ENCODE results near the gene RABGEF1. TPM values are rescaled to one million over a fixed set of nuclear protein-coding genes. Genes with fewer than 3 reads are reported as not detected.

Gene RABGEF1
- total RNA-seq, 4 donors from 2014 or later = 34.3 to 45.4 (median 37.1) TPM

DNA sequence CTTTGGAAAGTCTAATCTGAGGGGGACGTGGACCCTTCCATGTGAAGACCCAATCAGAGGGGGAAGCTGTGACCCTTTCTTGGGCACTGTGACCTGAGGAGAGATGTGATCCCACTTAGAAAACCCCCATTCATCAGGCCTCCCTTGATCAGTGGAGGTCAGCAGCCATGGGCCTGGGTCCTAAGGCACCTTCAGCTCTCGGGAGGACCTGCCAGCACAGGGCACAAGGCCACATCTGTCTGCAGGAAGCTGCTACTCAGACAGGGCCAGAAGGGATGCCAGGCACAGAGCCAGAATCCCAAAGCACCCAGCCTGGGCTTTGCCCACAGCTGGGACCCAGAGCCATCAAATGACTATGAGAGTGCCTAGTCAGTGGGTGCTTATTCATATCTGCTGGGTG, 14.7 kb upstream of the RABGEF1 start:
- H3K27me3 ChIP-seq = no peaks in the 10 kb centered on the region
- H3K27ac ChIP-seq (replicated peaks in 1 of 4) = no peak overlapping the region
- 100% methylated on average over 2 of the region's 2 CpGs for WGBS
- DNase-seq (ENCODE audit: extremely low spot score) = no peak
- H3K9me3 ChIP-seq = peaks cover 0 to 10% (median 5%) of the 10 kb centered on the region in 4 donors
- TF ChIP-seq POLR2AphosphoS5 (IDR thresholded peaks at IDR 0.05) = no peak
- no peak for TF ChIP-seq EP300 (IDR thresholded peaks at IDR 0.05)
- TF ChIP-seq, protein P1, sequence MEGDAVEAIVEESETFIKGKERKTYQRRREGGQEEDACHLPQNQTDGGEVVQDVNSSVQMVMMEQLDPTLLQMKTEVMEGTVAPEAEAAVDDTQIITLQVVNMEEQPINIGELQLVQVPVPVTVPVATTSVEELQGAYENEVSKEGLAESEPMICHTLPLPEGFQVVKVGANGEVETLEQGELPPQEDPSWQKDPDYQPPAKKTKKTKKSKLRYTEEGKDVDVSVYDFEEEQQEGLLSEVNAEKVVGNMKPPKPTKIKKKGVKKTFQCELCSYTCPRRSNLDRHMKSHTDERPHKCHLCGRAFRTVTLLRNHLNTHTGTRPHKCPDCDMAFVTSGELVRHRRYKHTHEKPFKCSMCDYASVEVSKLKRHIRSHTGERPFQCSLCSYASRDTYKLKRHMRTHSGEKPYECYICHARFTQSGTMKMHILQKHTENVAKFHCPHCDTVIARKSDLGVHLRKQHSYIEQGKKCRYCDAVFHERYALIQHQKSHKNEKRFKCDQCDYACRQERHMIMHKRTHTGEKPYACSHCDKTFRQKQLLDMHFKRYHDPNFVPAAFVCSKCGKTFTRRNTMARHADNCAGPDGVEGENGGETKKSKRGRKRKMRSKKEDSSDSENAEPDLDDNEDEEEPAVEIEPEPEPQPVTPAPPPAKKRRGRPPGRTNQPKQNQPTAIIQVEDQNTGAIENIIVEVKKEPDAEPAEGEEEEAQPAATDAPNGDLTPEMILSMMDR (IDR thresholded peaks at IDR 0.05) = no peak
- no peak for TF ChIP-seq POLR2A (IDR thresholded peaks at IDR 0.05; ENCODE audit: low read depth)
- H3K4me1 ChIP-seq = no peaks in the 10 kb centered on the region
- intact Hi-C loops (cut with DNase I) = no loop called here
- H3K36me3 ChIP-seq = peaks cover 0 to 46% (median 10%) of the 10 kb centered on the region in 4 donors
- H3K4me3 ChIP-seq = no peak overlapping the region

DNA sequence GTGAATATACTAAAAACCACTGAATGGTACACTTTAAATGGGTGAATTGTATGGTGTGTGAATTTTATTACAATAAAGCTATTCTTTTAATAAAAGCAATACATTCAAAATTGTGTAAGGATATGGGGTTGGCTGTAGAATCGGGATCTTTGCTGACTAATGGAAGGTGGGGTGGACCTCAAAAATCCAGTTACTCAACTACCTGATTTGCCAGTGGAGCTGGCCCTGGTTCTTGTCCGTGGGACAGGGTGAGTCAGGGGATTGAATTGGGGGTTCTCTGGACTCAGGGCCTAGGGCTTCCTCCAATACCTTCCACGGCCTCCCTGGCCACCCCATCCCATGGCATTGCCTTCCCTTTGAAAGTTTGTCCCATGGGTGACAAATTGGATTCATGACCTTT, 13.5 kb upstream of the RABGEF1 start:
- Histone ChIP-seq H3K27ac (replicated peaks in 1 of 4) (no peak overlapping the region), H3K4me1 (peaks cover 0 to 1% (median 0%) of the 10 kb centered on the region in 4 donors), H3K4me3 (no peak overlapping the region), H3K27me3 (no peaks in the 10 kb centered on the region), H3K9me3 (peaks cover 0 to 10% (median 5%) of the 10 kb centered on the region in 4 donors), H3K36me3 (peaks cover 0 to 36% (median 12%) of the 10 kb centered on the region in 4 donors)
- DNase-seq (ENCODE audit: extremely low spot score) = no peak
- 93% methylated on average over 3 of the region's 3 CpGs for WGBS
- intact Hi-C loops (cut with DNase I) = no loop called here
- TF ChIP-seq EP300 (IDR thresholded peaks at IDR 0.05) (no peak), POLR2AphosphoS5 (IDR thresholded peaks at IDR 0.05) (no peak), POLR2A (IDR thresholded peaks at IDR 0.05; ENCODE audit: low read depth) (no peak)
- TF ChIP-seq, protein P1 (IDR thresholded peaks at IDR 0.05) = no peak

DNA sequence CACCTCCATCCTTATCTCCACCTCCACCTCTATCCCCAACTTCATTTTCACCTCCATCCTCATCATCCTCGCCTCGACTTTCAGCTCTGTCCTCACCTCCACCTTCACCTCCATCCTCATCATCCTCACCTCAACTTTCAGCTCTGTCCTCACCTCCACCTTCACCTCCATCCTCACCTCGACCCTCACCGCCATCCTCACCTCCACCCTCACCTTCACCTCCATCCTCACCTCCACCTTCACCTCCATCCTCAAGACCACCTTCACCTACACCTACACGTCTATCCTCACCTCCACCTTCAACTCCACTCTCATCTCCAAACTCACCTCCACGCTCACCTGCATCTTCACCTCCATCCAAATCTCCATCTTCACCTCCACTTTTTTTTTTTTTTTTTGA, 12.0 kb upstream of the RABGEF1 start:
- intact Hi-C loops (cut with DNase I) = no loop called here
- Histone ChIP-seq H3K4me1 (peaks cover 0 to 3% (median 0%) of the 10 kb centered on the region in 4 donors), H3K36me3 (peaks cover 0 to 27% (median 12%) of the 10 kb centered on the region in 4 donors), H3K27me3 (no peaks in the 10 kb centered on the region), H3K4me3 (no peak overlapping the region), H3K9me3 (peaks cover 0 to 10% (median 5%) of the 10 kb centered on the region in 4 donors), H3K27ac (replicated peaks in 1 of 4) (no peak overlapping the region)
- 90% methylated on average over 6 of the region's 6 CpGs for WGBS
- TF ChIP-seq, protein P1 (IDR thresholded peaks at IDR 0.05) = no peak
- TF ChIP-seq EP300 (IDR thresholded peaks at IDR 0.05) = no peak
- no peak for TF ChIP-seq POLR2A (IDR thresholded peaks at IDR 0.05; ENCODE audit: low read depth)
- TF ChIP-seq POLR2AphosphoS5 (IDR thresholded peaks at IDR 0.05) = no peak
- DNase-seq (ENCODE audit: extremely low spot score) = no peak

DNA sequence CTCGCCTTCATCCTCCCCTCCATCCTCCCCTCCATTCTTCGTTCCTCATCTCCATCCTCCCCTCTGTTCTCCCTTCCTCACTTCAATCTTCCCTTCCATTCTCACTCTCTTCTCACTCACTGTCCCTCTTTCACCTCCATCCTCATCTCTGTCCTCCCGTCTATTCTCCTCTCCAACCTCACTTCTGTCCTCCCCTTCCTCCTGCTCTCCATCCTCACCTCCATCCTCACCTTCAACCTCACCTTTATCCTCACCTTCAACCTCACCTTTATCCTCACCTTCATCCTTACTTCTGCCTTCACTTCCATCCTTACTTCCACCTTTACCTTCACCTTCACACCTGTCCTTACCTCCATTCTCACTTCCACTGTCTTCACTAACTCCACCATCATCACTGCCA, 11.3 kb upstream of the RABGEF1 start:
- Histone ChIP-seq H3K36me3 (peaks cover 0 to 27% (median 12%) of the 10 kb centered on the region in 4 donors), H3K27me3 (no peaks in the 10 kb centered on the region), H3K4me3 (no peak overlapping the region), H3K9me3 (peaks cover 0 to 7% (median 3%) of the 10 kb centered on the region in 4 donors), H3K27ac (replicated peaks in 1 of 4) (no peak overlapping the region), H3K4me1 (peaks cover 0 to 3% (median 0%) of the 10 kb centered on the region in 4 donors)
- 99% methylated on average over 3 of the region's 3 CpGs for WGBS
- DNase-seq (ENCODE audit: extremely low spot score) = no peak
- TF ChIP-seq EP300 (IDR thresholded peaks at IDR 0.05) (no peak), POLR2AphosphoS5 (IDR thresholded peaks at IDR 0.05) (no peak), POLR2A (IDR thresholded peaks at IDR 0.05; ENCODE audit: low read depth) (no peak)
- TF ChIP-seq, protein P1 (IDR thresholded peaks at IDR 0.05) = no peak
- intact Hi-C loops (cut with DNase I) = no loop called here

DNA sequence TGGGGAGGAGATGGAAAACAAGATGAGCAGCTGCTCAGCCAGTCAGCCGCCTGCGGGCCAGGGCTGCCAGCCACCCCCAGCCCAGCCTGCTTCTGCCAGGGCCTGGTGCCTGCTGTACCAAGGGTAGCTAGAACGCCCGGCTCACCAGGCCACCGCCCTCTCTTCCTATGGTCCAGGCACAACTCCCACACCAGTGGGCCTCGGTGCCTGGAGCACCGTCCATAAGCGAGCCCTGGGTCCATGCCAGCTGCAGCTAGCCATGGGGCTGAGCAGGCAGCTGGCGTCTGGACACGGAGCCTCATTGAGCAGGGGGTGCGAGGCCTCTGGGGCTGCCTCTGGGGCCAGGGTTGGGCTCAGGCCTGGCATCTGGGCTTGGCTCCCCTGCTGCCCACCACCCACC, 8.5 kb upstream of the RABGEF1 start:
- Histone ChIP-seq H3K27ac (replicated peaks in 1 of 4) (no peak overlapping the region), H3K27me3 (no peaks in the 10 kb centered on the region), H3K4me1 (peaks cover 0 to 8% (median 1%) of the 10 kb centered on the region in 4 donors), H3K36me3 (peaks cover 0 to 33% (median 11%) of the 10 kb centered on the region in 4 donors), H3K4me3 (no peak overlapping the region), H3K9me3 (peaks cover 0 to 11% (median 5%) of the 10 kb centered on the region in 4 donors)
- intact Hi-C loops (cut with DNase I) = loop anchor here (10.0 kb wide), 1 partner anchor 177 kb away; no protein-coding TSS in a partner anchor
- no peak for DNase-seq (ENCODE audit: extremely low spot score)
- WGBS = 90% methylated on average over 5 of the region's 11 CpGs
- TF ChIP-seq, protein P1 (IDR thresholded peaks at IDR 0.05) = no peak
- no peak for TF ChIP-seq POLR2AphosphoS5 (IDR thresholded peaks at IDR 0.05)
- no peak for TF ChIP-seq POLR2A (IDR thresholded peaks at IDR 0.05; ENCODE audit: low read depth)
- no peak for TF ChIP-seq EP300 (IDR thresholded peaks at IDR 0.05)
